Panc1 (cell line): ENCODE measurements around the gene ETFA. TPM values are rescaled to one million over a fixed set of nuclear protein-coding genes. Genes with fewer than 3 reads are reported as not detected.

Experiments
- ATAC-seq: fragments of 200-7000 bp; cut with Tn5 transposase; 2 replicates; pipeline ENCODE4 v1.9.1; 2020; ENCODE audit warnings: mild to moderate bottlenecking, moderate library complexity
- BruUV-seq: library from RNA; stranded (reverse); fragments of 400-500 nt; replicated peaks from 2 replicates; lab custom pipeline; 2021; lab: Mats Ljungman, UMichigan
- CTCF ChIA-PET: fragments of 300-600 bp; sonication (Branson Sonifier 250); formaldehyde crosslinking; loops from one replicate; lab custom pipeline; 2022; ENCODE audit warnings: antibody characterized with exemption; lab: Charles Lee
- POLR2A ChIA-PET: fragments of 300-600 bp; sonication (Branson Sonifier 250); formaldehyde crosslinking; loops from one replicate; lab custom pipeline; 2022; ENCODE audit warnings: antibody characterized with exemption; lab: Charles Lee
- DNase-seq: peaks from one replicate; pipeline ENCODE4 v3.0.0-alpha.2; 2010; ENCODE audit warnings: low read depth, low spot score
- H3K27ac ChIP-seq: 2 replicates; pipeline ENCODE4 v1.5.1; 2011; ENCODE audit warnings: mild to moderate bottlenecking, low read length, inconsistent platforms
- H3K27me3 ChIP-seq: fragments of 200-500 bp; sonication (Bioruptor generic); 2 replicates; pipeline ENCODE4 v1.6.0; 2014; ENCODE audit warnings: low read length, inconsistent platforms; ENCODE audit not compliant: control insufficient read depth, insufficient read depth
- H3K36me3 ChIP-seq: fragments of 200-500 bp; sonication (Bioruptor generic); 2 replicates; pipeline ENCODE4 v1.5.1; 2014; ENCODE audit warnings: inconsistent platforms, mild to moderate bottlenecking, low read length, moderate library complexity; ENCODE audit not compliant: control insufficient read depth, insufficient read depth
- H3K4me1 ChIP-seq: 2 replicates; pipeline ENCODE4 v1.5.1; 2011; ENCODE audit warnings: inconsistent platforms, mild to moderate bottlenecking, low read length, moderate library complexity; ENCODE audit not compliant: control insufficient read depth, insufficient read depth
- H3K4me3 ChIP-seq, 2 experiments: 2 replicates each; pipeline ENCODE4 v1.5.1; 2011 to 2012; ENCODE audit warnings: low read depth in 2 of 2, low read length in 2 of 2, mild to moderate bottlenecking in 2 of 2, inconsistent platforms in 1 of 2, moderate library complexity in 1 of 2
- H3K9me3 ChIP-seq: fragments of 200-500 bp; sonication (Bioruptor generic); 2 replicates; pipeline ENCODE4 v1.5.1; 2014; ENCODE audit warnings: low read depth, mild to moderate bottlenecking, inconsistent platforms, low read length, moderate library complexity; ENCODE audit not compliant: control insufficient read depth, insufficient read depth
- POLR2AphosphoS5 ChIP-seq: IDR thresholded peaks from 2 replicates; pipeline ENCODE4 v1.6.1; 2012; ENCODE audit warnings: mild to moderate bottlenecking, low read depth, low read length, moderate library complexity
- SIN3A ChIP-seq: IDR thresholded peaks from 2 replicates; pipeline ENCODE4 v1.6.1; 2012; ENCODE audit warnings: low read depth, mild to moderate bottlenecking, low read length, moderate library complexity, borderline replicate concordance; ENCODE audit not compliant: insufficient read depth
- TCF7L2 ChIP-seq: IDR thresholded peaks from 2 replicates; pipeline ENCODE4 v1.6.1; 2011; ENCODE audit warnings: mild to moderate bottlenecking, low read depth, low read length, inconsistent platforms
- in situ Hi-C: cut with HindIII; loops from 2 replicates; pipeline ENCODE4 v1.10.0; 2016; ENCODE audit warnings: low sequenced_read_pairs, low pct_unique_long_range_greater_than_20kb
- intact Hi-C: fragments of 100-400 bp; cut with micrococcal nuclease; formaldehyde crosslinking; loops from one replicate; pipeline ENCODE4 v1.10.0; 2022; ENCODE audit not compliant: unreplicated experiment
- total RNA-seq: library from RNA; stranded (reverse); gene quantifications from one replicate; pipeline ENCODE4 v1.2.1, GENCODE V29; 2021; ENCODE audit not compliant: unreplicated experiment
- TF ChIP-seq, protein P1 (sequence below): fragments of 450-650 bp; IDR thresholded peaks from 2 replicates; pipeline ENCODE4 v1.5.1; 2017; ENCODE audit warnings: mild to moderate bottlenecking
- TF ChIP-seq, protein P2 (sequence below), 2 experiments: IDR thresholded peaks; 2 replicates each; pipeline ENCODE4 v1.6.1; 2011 to 2012; ENCODE audit warnings: low read depth in 2 of 2, control low read depth in 1 of 2, low read length in 1 of 2, mild to moderate bottlenecking in 1 of 2, moderate library complexity in 1 of 2; ENCODE audit not compliant: insufficient read depth in 1 of 2

Gene ETFA
- total RNA-seq, 1 experiment from 2014 or later, result 159 TPM

DNA sequence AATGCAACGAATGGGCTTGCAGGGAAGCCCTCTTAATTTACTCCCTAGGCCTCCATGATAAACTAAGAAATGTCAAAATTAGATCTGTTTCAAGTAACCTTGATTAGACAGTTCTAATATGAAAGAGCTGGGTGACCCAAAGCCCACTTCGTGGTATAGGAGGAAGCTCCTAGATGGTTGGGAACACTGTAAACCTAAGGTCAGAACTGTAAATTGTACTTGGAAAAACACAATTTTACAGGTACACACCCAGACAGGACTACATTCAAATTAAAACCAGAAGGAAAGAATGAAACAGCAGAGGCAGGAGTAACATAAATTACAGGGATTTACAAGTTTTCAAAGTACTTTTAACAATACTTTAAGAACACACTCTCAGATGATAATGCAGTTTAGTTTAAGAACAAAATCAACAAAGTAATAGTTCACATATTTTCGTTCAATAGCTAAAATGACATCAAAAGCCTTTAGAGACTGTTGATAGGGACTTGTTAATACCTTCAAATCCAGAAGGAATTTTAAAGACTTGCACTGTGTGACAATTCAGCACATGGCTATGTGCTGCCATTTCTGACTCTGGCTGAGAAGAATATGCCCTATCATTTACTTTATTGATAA, 43.7 kb upstream of the ETFA start:
- Histone ChIP-seq H3K27ac (no peak overlapping the region), H3K4me3 (no peak overlapping the region), H3K9me3 (no peaks in the 10 kb centered on the region), H3K27me3 (no peaks in the 10 kb centered on the region), H3K36me3 (no peaks in the 10 kb centered on the region), H3K4me1 (no peaks in the 10 kb centered on the region)
- no peak for TF ChIP-seq SIN3A
- no peak for TF ChIP-seq TCF7L2
- TF ChIP-seq, protein P1, sequence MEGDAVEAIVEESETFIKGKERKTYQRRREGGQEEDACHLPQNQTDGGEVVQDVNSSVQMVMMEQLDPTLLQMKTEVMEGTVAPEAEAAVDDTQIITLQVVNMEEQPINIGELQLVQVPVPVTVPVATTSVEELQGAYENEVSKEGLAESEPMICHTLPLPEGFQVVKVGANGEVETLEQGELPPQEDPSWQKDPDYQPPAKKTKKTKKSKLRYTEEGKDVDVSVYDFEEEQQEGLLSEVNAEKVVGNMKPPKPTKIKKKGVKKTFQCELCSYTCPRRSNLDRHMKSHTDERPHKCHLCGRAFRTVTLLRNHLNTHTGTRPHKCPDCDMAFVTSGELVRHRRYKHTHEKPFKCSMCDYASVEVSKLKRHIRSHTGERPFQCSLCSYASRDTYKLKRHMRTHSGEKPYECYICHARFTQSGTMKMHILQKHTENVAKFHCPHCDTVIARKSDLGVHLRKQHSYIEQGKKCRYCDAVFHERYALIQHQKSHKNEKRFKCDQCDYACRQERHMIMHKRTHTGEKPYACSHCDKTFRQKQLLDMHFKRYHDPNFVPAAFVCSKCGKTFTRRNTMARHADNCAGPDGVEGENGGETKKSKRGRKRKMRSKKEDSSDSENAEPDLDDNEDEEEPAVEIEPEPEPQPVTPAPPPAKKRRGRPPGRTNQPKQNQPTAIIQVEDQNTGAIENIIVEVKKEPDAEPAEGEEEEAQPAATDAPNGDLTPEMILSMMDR, result no peak
- TF ChIP-seq POLR2AphosphoS5, result no peak
- TF ChIP-seq, protein P2, sequence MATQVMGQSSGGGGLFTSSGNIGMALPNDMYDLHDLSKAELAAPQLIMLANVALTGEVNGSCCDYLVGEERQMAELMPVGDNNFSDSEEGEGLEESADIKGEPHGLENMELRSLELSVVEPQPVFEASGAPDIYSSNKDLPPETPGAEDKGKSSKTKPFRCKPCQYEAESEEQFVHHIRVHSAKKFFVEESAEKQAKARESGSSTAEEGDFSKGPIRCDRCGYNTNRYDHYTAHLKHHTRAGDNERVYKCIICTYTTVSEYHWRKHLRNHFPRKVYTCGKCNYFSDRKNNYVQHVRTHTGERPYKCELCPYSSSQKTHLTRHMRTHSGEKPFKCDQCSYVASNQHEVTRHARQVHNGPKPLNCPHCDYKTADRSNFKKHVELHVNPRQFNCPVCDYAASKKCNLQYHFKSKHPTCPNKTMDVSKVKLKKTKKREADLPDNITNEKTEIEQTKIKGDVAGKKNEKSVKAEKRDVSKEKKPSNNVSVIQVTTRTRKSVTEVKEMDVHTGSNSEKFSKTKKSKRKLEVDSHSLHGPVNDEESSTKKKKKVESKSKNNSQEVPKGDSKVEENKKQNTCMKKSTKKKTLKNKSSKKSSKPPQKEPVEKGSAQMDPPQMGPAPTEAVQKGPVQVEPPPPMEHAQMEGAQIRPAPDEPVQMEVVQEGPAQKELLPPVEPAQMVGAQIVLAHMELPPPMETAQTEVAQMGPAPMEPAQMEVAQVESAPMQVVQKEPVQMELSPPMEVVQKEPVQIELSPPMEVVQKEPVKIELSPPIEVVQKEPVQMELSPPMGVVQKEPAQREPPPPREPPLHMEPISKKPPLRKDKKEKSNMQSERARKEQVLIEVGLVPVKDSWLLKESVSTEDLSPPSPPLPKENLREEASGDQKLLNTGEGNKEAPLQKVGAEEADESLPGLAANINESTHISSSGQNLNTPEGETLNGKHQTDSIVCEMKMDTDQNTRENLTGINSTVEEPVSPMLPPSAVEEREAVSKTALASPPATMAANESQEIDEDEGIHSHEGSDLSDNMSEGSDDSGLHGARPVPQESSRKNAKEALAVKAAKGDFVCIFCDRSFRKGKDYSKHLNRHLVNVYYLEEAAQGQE (IDR thresholded peaks at IDR 0.05; ENCODE audit: insufficient read depth in 1 of 2, low read depth in 2 of 2, low read length in 1 of 2), result no peak
- DNase-seq (no peak), ATAC-seq (no peak)
- POLR2A ChIA-PET, result no interaction called here
- intact Hi-C loops (no loop called here), in situ Hi-C loops (no loop called here)
- BruUV-seq, result no TSS peak
- CTCF ChIA-PET, result no interaction called here

DNA sequence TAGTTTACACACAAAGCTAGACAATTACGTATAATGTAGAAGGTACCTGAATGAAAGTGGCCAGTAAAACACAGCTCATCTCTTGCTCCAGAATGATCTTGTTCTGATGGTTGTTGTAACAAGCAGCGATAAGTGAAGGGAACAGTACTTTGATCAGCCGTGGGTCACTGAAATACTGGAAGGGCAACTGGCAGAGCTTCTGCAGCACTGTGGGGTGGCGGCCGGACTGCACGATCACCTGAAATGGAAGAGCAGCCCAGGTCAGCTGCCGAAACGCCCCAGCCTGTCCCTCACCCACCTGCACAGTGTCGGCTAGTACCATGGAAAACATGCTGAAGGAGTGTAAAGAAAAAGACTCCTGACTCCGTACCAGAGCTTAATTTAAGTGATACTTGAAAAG, 42.6 kb upstream of the ETFA start:
- Histone ChIP-seq H3K27me3 (no peaks in the 10 kb centered on the region), H3K9me3 (no peaks in the 10 kb centered on the region), H3K36me3 (no peaks in the 10 kb centered on the region), H3K4me3 (no peak overlapping the region), H3K4me1 (no peaks in the 10 kb centered on the region), H3K27ac (no peak overlapping the region)
- DNase-seq (no peak), ATAC-seq (no peak)
- POLR2A ChIA-PET, result no interaction called here
- BruUV-seq, result no TSS peak
- in situ Hi-C loops, result no loop called here
- intact Hi-C loops, result no loop called here
- TF ChIP-seq TCF7L2, result no peak
- TF ChIP-seq SIN3A, result no peak
- CTCF ChIA-PET, result no interaction called here

DNA sequence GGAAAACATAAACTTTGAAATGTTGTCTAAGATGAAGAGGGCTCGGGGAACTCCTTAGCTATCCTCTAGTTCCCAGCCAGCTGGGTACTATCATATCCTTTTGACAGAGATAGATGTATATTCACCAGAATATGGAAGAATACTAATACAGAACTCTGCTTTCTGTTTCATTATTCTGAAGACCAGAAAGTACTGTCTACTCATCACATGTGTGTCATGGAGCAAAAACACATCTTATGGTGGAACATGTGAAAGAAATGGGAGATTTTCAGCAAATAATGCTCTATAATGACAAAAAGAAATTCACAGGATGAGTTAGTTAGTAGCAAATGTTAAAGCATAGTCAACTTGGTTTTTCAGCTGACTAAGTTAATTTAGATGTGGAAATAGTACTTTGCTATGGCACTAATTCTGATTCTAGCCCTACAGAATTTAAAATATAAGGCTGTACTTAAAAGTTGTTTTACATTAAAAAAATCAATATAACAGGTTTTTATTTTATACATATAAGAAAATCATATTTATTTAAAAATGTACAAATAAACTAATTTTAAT, 41.8 kb upstream of the ETFA start:
- no peaks in the 10 kb centered on the region for H3K36me3 ChIP-seq
- no peak for TF ChIP-seq SIN3A
- TF ChIP-seq POLR2AphosphoS5, result no peak
- TF ChIP-seq, protein P2 (IDR thresholded peaks at IDR 0.05; ENCODE audit: insufficient read depth in 1 of 2, low read depth in 2 of 2, low read length in 1 of 2), result no peak
- TF ChIP-seq TCF7L2, result no peak
- TF ChIP-seq, protein P1, result no peak
- no peak overlapping the region for H3K4me3 ChIP-seq
- DNase-seq (no peak), ATAC-seq (no peak)
- in situ Hi-C loops (no loop called here), intact Hi-C loops (no loop called here)
- no TSS peak for BruUV-seq
- no peaks in the 10 kb centered on the region for H3K4me1 ChIP-seq
- POLR2A ChIA-PET, result no interaction called here
- H3K9me3 ChIP-seq, result no peaks in the 10 kb centered on the region
- CTCF ChIA-PET, result no interaction called here
- no peaks in the 10 kb centered on the region for H3K27me3 ChIP-seq
- no peak overlapping the region for H3K27ac ChIP-seq
